Measurements from ENCODE around the gene MFAP4.

MFAP4 gene

DNA sequence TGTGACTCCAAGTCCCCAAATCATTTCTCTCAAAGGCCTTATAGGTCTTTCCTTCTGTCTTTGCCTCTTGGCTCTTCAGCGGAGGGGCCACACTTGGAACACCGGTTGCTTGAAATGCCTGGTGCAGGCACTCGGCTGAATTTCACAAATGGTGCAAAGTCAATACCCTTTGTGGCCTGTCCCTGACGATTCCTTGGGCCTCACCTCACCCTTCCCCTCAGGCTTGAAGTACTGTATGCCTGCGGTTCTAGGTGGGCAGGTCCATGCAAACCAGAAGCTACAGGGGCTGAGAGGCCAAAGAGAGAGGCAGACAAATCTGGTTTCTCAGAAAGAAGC lies 20.4 kb downstream of the MFAP4 start:
- TF ChIP-seq, protein P1, sequence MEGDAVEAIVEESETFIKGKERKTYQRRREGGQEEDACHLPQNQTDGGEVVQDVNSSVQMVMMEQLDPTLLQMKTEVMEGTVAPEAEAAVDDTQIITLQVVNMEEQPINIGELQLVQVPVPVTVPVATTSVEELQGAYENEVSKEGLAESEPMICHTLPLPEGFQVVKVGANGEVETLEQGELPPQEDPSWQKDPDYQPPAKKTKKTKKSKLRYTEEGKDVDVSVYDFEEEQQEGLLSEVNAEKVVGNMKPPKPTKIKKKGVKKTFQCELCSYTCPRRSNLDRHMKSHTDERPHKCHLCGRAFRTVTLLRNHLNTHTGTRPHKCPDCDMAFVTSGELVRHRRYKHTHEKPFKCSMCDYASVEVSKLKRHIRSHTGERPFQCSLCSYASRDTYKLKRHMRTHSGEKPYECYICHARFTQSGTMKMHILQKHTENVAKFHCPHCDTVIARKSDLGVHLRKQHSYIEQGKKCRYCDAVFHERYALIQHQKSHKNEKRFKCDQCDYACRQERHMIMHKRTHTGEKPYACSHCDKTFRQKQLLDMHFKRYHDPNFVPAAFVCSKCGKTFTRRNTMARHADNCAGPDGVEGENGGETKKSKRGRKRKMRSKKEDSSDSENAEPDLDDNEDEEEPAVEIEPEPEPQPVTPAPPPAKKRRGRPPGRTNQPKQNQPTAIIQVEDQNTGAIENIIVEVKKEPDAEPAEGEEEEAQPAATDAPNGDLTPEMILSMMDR (IDR thresholded peaks at IDR 0.05; ENCODE audit: borderline replicate concordance, control extremely low read depth, extremely low read depth, insufficient read depth, missing control alignments) = no peak
- in situ Hi-C loops (cut with MboI; ENCODE audit: low sequenced_read_pairs, unreplicated experiment) = loop anchor here (10.0 kb wide), 2 partner anchors 88 to 398 kb away; no protein-coding TSS in a partner anchor
- no peak for DNase-seq (ENCODE audit: low spot score)

DNA sequence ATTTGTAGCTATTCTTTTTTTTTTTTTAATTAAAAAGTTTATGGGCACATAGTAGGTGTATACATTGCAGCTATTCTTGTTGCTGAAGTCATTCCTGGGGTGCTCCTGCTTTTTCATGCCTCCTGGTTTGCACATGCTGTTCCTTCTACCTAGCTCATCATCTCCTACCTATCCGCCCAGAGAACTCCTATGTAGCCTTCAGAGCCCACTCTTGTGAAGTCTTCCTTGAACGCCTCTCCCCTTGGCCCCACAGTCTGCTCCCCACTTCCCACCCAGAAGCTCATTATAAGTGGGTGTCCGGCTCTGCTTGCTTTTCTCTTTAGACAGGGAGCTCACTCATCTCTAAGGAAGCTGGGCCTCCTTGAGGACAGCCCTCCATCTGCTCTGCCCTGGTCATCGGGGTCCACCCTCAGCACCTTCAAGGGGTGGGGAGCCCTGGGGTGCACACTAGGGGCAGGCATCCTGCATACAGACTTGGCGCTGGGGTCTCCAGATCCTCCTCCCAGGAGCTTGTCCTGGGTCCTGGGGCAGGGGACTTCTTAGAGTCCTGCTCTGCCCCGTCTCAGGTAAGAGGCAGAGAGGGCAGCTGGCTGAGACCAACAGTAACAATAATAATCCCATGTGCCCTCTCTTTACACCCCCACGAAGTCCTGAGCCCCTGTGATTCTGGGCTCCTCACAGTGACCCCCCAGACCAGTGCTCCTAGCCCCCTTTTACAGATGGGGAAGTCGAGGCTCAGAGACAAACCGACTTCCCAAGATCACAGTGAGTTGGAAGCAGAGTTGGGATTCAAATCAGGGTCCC lies 21.0 kb downstream of the MFAP4 start:
- TF ChIP-seq, protein P1 (IDR thresholded peaks at IDR 0.05; ENCODE audit: borderline replicate concordance, control extremely low read depth, extremely low read depth, insufficient read depth, missing control alignments) = no peak
- DNase-seq (ENCODE audit: low spot score) = no peak
- in situ Hi-C loops (cut with MboI; ENCODE audit: low sequenced_read_pairs, unreplicated experiment) = loop anchor here (10.0 kb wide), 2 partner anchors 89 to 399 kb away; no protein-coding TSS in a partner anchor

DNA sequence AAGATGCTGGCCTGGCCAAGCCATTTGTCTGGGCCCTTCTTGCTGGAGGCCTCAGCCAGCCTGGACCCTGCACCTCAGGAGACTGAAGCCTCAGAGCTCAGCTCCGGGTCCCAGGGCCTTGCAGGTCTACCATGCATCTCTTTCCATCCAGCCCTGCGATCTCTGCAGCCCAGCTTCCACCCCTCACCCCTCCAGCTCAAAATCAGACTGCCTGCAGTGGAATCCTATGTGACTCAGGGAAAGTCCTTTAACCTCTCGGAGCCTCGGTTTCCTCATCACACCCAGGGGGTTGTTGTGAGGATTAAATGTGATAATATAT lies 21.5 kb downstream of the MFAP4 start:
- no peak for DNase-seq (ENCODE audit: low spot score)
- in situ Hi-C loops (cut with MboI; ENCODE audit: low sequenced_read_pairs, unreplicated experiment) = loop anchor here (10.0 kb wide), 2 partner anchors 89 to 399 kb away; no protein-coding TSS in a partner anchor
- TF ChIP-seq, protein P1 (IDR thresholded peaks at IDR 0.05; ENCODE audit: borderline replicate concordance, control extremely low read depth, extremely low read depth, insufficient read depth, missing control alignments) = no peak

DNA sequence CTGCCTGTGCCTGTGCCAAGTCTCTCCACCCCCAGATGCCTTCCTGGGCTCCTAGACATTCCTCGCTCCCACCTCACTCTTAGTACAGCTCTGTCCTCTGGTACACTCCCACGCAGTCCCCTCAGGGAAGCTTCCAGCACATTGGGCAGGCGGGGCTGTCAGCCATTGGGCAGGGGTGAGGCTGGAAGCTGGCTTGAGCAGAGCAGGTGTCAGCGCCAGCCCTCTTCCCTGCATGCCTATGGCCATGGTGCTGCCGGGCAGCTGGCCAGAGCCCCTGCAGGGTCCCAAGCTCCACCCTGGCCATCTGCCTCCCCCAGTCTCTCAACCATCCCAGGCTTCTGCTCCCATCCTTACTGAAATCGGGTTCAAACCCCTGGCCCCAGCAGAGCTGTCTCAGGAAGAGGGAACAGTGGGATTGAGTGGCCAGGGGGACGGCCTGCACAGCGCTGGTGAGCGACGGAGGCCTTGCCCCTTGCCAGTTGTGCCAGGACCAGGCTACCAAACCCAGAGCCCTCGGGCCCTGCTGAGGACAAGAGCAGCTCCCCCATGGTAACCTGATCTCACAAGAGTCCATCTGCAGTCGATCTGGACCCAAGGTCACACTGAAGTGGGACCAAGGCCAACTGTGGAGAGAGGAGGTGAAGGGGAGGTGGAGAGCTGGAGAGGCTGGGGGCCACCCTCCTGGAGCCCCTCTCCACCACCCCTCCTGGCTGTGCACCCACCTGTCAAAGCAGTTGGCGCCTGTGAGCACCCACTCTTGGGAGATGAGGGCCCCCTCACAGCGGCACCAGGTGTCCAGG lies 22.1 kb downstream of the MFAP4 start:
- no peak for DNase-seq (ENCODE audit: low spot score)
- in situ Hi-C loops (cut with MboI; ENCODE audit: low sequenced_read_pairs, unreplicated experiment) = loop anchor here (10.0 kb wide), 2 partner anchors 90 to 400 kb away; no protein-coding TSS in a partner anchor
- TF ChIP-seq, protein P1 (IDR thresholded peaks at IDR 0.05; ENCODE audit: borderline replicate concordance, control extremely low read depth, extremely low read depth, insufficient read depth, missing control alignments) = no peak

DNA sequence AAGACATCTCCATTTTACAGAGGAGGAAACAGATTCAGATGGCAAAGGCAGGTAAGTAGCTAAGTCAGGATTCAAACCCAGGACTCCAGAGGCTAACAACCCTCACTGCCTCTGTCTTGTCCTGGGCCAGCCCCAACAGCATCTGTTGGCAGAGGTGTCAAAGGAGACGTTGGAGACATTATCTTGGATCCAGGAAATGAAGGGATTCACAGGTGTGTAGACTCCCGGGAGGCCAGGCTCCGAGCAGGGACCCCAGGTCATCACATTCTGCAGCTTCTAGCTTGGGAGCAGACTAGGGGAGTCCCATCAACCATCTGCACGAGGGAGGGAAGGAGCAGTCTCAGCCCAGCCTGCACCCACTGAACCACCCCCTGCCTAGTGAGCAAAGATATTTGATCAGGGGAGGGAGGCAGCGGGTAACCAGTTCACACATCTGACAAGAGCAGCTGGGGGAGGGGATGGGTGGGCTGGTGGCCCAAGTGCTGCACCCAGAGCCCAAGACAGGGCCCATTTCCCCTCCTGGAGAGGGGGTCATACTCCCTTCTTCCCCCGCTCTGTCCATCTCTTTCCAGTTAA lies 23.4 kb downstream of the MFAP4 start:
- in situ Hi-C loops (cut with MboI; ENCODE audit: low sequenced_read_pairs, unreplicated experiment) = loop anchor here (10.0 kb wide), 2 partner anchors 91 to 401 kb away; no protein-coding TSS in a partner anchor
- TF ChIP-seq, protein P1 (IDR thresholded peaks at IDR 0.05; ENCODE audit: borderline replicate concordance, control extremely low read depth, extremely low read depth, insufficient read depth, missing control alignments) = no peak

DNA sequence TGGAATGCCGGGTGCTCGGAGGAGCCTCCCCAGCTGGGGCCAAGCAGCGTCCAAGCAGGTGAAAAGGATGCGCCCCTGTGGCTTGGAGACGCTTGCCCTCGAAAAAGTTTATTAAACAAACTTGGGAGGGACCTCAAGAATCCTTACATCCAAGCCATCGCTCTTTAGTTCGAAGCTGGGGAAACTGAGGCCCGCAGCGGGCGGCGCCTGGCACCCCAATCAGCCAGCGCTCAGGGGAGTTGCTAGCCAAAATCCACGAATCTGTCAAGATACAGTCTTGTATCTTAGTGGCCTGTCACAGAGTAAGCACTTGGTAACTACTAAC lies 23.9 kb downstream of the MFAP4 start:
- no peak for DNase-seq (ENCODE audit: low spot score)
- in situ Hi-C loops (cut with MboI; ENCODE audit: low sequenced_read_pairs, unreplicated experiment) = loop anchor here (10.0 kb wide), 2 partner anchors 92 to 402 kb away; no protein-coding TSS in a partner anchor
- TF ChIP-seq, protein P1 (IDR thresholded peaks at IDR 0.05; ENCODE audit: borderline replicate concordance, control extremely low read depth, extremely low read depth, insufficient read depth, missing control alignments) = no peak

More for the DNA sequence above, 23.4 kb downstream of the MFAP4 start:
- no peak for DNase-seq (ENCODE audit: low spot score)
